ENCODE results near the gene BCCIP.

The BCCIP gene

GRCh38 chr10:125822878-125823662 lies at the start of gene BCCIP, which contains the start of gene UROS:
Gene BCCIP, plus strand, starts transcription at chr10:125823546. Its CDS starts 12 bp downstream, at chr10:125823558.
Gene UROS, minus strand, starts transcription at chr10:125823258. Its CDS starts 6,759 bp downstream, at chr10:125816499.
- peak; percentile 96 for DNase-seq

DNA sequence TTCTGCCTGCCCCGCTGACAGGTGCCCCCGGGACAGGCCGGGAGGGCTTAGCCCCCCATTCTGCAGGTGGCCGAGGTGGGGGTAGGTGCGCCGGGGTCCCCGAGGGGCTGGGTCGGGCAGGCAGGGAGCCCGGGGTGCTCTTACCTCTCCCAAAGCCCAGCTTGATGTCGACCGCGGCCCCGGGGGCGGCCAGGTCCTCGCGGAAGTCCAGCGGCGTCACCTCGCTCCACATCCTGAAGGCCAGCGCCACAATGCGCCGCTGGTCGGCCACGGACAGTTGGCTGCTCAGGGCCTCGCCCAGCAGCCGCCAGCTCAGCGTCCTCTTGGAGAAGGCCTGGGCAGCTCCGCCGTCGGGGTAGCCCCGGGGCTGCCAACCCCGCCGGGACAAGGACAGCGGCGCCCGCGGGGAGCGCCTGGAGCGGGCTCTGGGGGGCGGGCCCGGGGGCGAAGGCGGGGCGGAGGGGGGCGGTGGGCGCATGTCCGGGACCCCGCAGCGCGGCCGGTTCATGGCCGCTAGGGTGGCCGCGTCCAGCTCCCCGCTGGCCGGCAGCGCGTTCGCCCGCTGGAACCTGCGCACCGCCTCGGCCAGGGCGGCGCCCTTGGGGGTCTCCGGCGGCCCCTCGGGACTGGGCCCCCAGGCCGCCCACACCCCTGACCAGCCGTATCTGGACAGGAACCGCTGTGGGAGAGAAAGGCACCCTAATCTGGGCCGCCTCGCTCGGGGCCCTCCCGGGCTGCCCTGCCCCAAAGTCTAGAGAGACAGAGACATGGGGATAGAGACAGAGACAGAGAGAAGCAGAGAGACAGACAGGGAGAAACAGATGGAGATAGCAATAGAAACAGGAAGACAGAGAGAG lies 49.4 kb upstream of the BCCIP start:
- DNase-seq = no peak

DNA sequence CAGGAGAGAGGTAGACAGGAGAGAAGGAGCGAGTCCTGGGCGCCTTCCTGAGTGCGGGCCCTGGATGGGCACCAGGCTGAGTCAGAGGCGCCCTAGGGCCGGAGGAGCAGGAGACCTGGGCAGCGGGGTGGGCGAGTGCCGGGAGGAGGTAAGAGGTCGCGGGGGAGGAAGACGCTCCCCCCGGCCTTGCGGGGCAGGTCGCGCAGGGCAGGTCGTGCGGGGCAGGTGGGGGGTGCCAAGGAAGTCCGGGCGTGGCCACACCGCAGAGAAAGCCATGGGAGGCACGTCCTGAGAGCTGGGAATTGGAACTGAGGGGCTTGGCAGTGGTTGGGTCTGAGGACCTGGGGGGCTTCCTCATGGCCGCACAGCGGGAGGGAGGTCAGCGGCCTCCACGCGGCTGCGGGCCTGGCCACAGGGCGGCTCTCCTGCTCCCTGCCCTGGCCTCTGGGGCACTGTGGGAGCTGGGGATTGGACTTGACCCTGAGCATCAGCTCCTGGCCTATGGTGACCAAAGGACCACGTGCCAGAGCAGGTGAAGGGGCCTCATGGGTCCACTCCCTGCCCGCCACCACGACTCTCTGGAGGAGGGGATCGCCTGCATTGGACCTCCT lies 48.7 kb upstream of the BCCIP start:
- no peak for DNase-seq

- no peak for DNase-seq
These were observed 47.7 kb upstream of the BCCIP start, which contains the start of gene MMP21 for GRCh38 chr10:125775491-125776106. Gene MMP21, minus strand, starts transcription at chr10:125775821. Its CDS starts 0 bp downstream, at chr10:125775821.

GRCh38 chr10:125777806-125778205 lies 45.5 kb upstream of the BCCIP start:
- no peak for DNase-seq

DNA sequence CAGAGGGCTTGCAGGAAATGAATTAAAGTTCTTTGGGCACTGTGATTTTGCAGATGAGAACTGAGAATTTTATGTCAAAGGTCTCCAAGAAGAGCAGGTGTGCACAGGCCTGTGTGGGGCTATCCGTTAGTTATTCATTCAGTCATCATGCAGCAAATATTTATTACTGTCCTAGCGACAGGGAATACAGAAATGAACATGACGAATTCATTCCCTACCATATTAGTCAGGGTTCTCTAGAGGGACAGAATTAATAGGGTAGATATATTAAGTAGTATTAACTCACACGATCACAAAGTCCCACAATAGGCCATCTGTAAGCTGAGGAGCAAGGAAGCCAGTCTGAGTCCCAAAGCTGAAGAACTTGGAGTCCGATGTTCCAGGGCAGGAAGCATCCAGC lies 44.8 kb upstream of the BCCIP start:
- DNase-seq = no peak

GRCh38 chr10:125779403-125780327 lies 43.7 kb upstream of the BCCIP start:
- no peak for DNase-seq

DNA sequence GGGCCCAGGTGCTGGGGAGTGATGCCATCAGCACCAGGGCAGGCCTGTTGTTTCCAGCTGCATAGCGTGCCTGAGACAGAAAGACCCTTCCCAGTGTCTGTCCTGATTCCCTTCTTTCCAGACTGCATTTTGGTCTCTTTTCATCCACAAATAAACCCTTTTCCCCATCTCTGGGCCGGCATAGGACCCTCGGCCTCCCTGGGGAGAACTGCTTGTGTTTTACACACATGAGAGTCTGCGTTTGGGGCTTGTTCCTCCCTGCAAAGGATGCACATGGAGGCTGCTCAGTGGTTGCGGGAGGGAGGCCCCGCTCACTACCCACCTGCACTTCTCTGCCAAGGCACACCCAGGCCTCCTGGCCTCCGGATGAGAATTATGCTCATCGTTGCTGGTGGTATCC lies 42.0 kb upstream of the BCCIP start:
- no peak for DNase-seq

- DNase-seq = no peak
These were observed 41.3 kb upstream of the BCCIP start for GRCh38 chr10:125782054-125782453.

- no peak for DNase-seq
These were observed 40.7 kb upstream of the BCCIP start for GRCh38 chr10:125782616-125783015.

DNA sequence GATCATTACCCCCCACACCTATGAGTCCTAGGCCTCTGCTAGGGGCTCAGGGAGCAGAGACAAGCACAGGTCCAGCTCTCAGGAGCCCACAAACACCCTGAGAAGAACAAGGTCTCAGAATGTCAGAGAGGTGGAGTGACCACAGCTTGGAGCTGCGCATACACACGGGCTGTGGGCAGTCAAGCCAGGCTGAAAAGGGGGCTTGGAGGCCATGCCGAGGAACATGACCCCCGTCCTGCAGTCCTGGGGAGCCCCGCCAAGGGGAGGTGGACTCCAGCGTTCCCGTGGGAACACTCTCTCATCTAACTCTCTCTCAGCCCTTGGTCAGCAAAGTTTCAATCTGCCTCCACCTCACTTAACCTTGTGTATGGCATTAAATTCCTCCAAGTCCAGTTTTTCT lies 39.9 kb upstream of the BCCIP start:
- no peak for DNase-seq

DNA sequence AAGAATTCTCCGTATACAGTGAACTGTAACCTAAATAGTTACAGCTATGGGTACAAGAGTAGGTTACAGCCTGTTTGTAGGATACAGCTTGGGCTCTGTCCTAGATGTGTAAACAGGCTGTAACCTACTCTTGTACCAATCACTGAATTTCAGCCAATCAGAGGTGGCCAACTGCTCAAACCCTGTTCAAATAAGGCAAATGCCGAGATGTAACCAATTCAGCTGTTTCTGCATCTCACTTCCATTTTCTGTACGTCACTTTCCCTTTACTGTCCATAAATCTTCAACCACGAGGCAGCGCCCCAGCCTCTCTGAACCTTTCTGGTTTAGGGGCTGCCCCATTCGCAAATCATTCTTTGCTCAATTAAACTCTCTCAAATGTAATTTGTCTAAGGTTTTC lies 39.4 kb upstream of the BCCIP start:
- peak; percentile 25 for DNase-seq

DNA sequence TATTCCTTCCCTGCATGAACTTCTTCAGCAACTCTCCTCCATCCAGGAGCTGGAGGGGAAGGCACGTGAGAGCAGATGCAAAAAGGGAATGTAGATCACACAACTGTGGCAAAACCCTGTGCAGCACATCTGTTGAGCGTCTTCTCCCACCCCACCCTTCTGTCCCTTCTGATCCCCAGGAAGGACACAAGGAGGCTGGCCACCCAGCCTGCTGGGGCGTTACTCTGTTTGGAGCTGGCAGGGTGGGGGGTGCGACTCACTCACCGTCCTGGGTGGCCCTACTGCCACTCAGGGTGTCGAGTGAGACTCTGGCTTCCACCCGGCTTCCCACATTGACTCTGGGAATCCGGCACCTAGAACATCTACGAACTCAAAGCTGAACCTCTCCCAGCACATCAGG lies 37.6 kb upstream of the BCCIP start:
- no peak for DNase-seq

- no peak for DNase-seq
These were observed 35.0 kb upstream of the BCCIP start for GRCh38 chr10:125788156-125789034.

DNA sequence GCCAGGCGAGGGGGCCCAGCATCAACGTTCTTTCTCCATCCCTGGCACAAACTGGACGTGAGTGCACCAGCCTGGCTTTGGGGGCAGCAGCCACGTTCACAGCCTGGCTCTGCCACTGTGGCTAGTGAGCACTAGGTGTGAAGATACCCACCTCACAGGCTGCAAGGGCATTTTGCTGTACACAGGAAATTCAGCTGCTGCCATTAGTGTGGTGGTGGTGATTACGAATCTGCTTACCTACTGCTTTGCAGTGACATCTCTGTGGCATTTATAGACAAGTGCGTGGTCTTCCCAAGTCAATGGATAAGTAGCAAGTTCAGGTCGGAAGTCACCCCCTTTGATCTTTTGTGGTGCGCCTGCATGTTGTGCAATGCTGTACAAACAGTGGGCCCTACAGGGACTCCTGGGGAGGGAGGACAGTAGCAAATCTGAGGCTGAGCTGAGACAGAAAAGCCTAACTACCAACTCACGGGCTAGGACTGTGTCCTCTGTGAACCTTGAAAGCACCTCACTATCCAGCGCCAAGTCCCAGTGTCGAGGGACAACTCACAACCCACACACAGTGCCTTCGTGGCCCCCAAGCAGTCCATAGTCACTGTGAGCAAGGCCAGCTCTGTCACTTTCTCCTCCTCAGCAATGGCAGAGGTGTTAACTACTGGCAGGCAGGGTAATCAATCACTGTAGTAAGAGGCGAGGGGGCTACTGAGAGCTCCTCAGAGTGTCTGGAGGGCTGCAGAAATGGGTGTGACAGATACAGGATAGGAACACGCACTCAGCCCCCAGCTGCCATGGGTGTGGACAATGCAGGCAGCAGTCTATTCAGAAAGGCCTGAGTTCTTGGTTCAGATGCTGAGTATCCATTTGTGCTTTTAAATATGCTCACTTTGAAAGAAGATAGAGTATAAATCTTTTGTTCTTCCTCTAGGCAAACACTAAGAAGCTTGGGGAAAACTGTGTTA lies 30.7 kb upstream of the BCCIP start:
- DNase-seq = no peak

- DNase-seq = no peak
These were observed 28.2 kb upstream of the BCCIP start for GRCh38 chr10:125795128-125795527.

DNA sequence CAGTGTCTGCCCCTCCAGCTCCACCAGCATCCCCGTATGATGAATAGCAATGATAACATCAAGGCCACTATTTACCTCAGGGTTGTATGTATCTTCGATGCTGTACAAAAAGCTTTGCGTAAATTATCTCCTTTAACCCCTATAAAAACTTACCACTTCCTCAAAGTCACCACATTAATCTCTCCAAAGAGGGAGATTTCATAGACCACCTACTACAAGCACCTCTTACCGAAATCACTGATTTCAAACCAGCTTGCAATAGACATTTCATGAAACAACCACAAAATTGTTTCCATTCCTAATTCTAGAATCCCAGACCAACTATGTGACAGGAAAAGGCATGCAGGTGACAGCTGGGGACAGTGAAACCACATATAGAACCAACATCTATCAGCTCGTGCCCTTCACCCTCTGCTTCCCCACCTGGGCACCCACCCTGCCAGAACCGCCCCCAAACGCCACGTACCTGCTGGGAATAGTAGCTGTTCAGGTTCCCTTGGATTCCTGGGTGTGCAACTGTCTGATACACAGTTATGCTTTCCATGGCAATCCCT lies 27.6 kb upstream of the BCCIP start:
- DNase-seq = no peak

- no peak for DNase-seq
These were observed 25.9 kb upstream of the BCCIP start for GRCh38 chr10:125797424-125797823.

- DNase-seq = no peak
These were observed 25.2 kb upstream of the BCCIP start for GRCh38 chr10:125797994-125798662.
